ENCODE measurements around the gene G3BP2.
"Not testable (repeated sequence)": the region's sequence is repeated elsewhere in the genome, so short reads cannot be mapped to it uniquely, and the experiment has no call there.

G3BP2 gene

DNA sequence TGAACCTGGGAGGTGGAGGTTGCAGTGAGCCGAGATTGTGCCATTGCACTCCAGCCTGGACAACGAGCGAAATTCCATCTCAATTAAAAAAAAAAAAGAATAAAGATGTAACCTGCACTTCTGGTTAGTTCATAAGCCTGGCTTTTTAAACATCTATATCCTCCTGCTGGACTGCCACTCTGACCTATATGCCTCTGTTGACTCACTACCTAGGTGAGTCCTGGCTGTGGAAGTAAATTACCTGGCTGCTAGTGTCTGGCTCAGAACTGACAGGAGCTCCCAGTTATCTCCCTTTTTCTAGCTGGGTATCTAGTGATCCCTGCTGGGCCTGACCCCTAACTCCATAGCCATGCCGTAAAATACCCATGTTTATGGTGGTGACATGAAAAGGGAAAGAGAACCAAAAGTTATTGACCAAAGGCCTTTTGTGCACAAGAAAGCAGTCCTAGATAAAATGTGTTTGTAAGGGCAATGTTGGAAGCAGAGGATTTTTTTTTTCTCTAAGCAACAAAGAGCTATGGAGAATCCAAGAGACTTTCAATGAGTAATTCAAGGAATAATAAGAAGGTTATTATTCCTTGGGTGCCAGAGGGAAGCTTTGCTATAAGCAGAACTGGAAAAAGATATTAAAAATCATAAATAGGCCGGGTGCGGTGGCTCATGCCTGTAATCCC is 10.4 kb upstream of the G3BP2 start:
- DNase-seq: no peak

DNA sequence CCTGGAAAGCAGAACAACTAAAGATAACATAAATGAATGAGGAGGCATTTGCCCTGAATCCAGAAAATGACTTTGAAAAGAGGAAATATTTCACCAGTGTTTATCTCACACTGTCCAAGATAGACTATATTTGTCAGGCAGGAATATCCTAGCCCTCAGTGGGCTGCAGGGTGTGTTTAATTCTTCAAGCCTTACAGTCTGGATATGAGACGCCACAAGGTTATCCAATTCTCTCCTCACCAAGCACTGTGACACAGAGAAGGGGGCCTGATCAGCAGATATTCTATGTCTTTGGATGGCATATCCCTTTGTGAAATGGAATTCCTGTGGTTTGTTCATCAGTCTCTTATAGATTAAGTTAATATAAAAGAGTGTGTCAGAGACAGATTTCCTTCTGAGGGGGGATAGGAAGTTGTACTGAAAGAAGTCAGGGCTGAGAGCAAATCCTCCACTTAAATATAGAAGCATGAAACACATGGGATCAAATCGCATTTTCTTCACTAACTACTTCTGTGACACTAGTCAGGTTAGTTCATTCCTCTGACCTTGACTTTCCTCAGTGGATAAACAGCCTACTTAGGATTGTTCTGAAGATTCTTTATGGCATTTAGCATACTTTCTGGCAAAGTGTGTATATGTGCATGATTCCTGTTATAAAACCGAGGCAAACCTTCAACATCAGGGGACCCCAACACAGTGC is 6.8 kb upstream of the G3BP2 start:
- DNase-seq: no peak

DNA sequence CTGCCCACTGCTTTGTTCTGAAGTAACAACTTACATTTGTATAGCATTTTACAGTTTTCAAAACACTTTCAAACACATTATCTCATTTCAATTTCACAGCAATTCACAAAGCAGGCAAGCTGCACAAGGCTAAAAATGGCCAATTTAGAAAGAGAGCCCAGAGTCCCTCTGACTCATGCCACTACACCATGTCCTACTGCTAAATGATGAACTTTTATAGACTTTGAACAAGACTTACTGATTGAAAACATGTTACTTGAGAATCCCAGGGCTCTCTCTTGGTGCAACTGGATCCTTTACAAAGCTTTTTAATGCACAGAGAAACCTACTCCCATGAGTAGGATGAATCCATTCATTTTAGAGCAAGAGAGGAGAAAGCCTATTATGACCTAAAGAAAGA is 5.8 kb upstream of the G3BP2 start:
- DNase-seq: no peak

DNA sequence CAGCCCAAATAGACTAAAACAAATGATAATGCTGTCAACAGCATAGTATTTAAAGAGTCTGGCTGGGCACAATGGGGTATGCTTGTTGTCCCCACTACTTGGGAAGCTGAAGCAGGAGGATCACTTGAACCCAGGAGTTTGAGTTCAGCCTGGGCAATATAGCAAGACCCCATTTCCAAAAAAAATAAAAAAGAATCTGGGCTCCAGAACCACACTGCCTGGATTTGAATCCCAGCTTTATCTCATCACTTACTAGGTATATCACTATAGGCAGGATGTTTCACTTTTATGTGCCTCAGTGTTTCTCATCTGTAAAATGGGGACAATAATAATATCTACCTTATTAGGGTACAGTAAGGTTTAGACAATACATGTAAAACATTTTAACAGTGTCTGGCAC is 5.3 kb upstream of the G3BP2 start:
- DNase-seq: no peak

DNA sequence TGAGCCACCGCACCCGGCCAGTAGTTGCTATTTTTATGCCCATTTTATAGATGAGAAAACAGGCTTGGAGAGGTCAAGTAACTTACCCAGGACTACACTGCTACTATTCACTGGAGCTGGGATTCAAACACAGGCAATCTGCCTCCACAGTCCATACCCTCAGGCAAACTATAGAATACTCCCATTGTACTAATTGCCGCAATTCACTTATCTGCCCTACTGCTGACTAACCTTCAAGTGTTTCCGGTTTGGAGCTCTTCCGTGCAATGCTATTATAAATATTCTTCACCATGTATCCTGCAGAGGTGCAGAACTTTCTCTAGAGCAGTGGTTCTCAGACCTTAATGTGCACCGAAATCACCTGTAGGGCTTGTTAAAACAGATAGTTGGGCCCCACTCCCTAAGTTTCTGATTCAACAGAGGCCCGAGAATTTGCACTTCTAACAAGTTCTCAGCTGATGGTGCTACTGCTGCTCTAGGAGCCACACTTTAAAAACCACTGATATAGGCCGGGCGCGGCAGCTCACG is 1.9 kb upstream of the G3BP2 start:
- DNase-seq: no peak

DNA sequence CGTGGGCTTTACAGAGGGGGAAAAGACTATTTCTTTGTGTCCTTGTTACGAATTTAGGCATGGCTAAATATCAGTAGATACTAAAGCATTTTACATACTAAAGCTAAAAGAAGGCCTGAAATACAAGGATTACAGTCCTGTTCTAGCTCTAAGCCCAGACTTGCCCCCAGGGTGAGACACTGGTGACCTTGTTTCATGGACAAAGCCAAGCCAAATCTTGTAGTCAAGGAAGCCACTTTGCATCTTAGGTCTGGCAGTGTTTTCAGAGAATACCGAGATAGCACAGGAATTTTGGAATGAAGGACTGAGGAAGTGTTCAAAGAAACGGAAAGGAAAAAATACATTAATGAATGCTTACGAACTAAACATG is 733 bp upstream of the G3BP2 start:
- DNase-seq: no peak

DNA sequence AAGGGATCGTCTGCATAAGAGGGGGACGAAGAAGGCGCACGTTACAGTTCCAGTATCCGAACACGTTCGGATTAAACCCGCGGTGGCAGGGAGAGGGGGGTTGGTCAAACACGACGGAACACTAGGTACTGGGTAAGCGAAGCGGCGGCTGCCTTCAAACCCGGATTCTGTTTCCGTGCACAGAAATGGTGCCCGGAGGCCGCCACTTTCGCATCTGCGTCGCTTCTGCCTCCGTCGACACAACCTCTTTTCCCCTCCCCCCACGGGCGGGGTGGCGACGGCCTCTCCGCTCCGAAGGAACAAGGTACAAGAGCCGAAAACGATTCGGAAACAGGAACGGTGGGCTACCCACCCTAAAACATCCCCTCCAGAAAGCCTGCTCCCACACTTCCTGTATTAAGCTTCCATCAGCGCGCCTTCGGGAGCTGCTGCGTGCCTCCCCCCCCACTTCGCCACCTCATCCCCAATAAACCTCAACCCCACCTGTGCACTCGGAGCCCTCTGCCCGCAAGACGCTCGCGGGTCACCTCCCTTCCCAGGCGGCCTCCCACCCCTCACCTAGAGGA is 667 bp downstream of the G3BP2 start:
- no peak for DNase-seq

DNA sequence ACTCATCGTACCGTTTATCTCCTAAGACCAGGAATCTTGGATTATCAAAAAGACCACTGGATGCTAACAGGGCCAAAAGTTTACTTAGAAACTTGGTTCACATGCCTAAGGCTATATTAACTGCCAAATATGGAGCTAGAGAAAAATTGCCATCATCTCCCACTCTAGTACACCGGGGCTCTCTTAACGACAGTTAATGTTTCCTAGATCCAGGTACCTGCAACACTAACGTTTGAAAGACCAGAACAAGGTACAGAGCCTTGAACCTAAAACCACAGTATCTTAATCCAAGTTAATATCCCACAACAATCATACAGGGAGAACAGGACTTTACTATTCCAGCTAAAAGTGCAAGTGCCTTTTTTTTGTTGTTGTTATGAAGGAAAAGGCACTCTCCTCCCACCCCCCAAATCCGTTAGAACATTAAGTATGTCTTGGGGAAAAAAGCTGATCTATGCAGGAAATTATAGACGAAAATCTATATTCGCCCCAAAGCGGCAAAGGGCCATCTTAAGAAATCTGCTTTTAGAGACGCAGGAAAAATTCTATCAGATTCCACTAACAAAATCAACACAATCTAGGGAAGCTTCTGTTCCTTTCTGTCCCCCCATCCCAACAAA is 1.3 kb downstream of the G3BP2 start:
- DNase-seq: no peak

DNA sequence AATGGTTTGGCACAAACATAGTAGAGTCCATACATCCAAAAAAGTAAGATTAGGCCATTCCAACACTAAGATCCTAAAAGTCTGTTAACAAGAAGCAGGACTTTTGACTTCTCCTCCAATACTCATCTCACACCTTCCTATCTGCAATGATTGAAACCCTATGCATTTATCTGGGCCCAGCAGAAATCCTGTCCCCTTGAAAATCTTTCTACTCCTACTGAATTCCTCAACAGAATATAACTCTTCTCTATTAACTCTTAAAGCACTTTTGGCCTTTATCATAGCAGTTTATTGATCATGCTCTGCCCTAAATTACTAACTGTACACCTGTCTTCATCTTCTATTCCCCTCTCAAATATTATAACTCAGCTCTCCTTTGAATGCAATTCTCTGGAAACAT is 4.6 kb downstream of the G3BP2 start:
- no peak for DNase-seq

DNA sequence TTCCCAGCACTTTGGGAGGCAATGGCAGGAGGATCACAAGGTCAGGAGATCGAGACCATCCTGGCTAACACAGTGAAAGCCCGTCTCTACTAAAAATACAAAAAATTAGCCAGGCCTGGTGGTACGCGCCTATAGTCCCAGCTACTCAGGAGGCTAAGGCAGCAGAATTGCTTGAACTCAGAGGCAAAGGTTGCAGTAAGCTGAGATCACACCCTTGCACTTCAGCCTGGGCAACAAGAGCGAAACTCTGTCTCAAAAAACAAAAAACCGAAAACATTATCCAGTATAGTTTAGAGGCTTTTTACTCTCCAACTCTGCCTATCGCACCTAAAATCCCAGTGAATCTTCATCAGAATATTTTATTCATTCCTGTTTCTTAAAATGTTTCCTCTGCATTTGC is 5.6 kb downstream of the G3BP2 start:
- not testable (repeated sequence) for DNase-seq

DNA sequence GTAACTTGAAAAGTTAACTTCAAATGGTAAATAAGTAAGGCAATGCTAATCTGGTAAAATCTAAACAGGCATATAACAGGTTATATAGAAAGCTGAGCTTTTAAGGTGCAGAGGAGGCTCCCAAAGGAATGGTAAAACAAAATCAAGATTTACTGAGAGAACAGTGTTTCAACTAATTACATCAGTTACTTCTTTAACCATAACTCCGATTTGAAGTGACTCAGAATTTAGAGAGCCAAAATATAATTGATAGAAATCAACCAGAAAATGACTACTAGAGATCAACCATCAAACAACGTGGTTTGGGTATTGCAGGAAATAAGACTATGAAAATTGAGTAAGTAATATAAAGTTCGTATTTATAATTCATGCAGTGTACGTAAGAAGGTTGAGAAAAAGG is 6.9 kb downstream of the G3BP2 start:
- DNase-seq: no peak

DNA sequence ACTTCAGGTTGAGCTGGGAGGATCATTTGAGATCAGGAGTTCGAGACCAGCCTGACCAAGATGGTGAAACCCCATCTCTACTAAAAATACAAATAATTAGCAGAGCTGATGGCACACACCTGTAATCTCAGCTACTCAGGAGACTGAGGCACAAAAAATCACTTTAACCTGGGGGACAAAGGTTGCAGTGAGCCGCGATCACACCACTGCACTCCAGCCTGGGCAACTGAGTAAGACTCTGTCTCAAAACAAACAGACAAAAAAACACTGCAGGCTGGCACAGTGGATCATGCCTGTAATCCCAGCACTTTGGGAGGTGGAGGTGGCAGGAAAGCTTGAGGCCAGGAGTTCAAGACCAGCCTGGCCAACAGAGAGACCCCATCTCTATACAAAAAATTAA is 8.6 kb downstream of the G3BP2 start:
- DNase-seq: not testable (repeated sequence)

DNA sequence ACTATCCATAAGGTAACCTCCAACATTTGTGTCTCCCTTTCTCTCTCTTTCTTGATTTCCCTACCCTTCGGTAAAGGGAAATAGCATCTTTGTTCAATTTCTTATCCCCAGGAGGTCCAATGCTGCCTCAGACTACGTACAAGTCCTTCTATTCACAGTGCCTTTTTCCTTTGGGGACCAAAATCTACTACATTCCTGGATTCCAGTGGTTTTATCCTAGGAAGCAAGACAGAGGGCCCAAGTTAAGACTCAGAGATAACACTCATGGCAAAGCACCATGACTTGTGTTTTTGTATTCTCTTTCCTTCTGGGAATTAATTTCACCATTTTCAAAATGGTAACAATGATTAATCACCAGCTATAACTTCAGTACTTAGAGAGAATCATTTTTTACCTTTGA is 10.6 kb downstream of the G3BP2 start:
- DNase-seq: no peak

DNA sequence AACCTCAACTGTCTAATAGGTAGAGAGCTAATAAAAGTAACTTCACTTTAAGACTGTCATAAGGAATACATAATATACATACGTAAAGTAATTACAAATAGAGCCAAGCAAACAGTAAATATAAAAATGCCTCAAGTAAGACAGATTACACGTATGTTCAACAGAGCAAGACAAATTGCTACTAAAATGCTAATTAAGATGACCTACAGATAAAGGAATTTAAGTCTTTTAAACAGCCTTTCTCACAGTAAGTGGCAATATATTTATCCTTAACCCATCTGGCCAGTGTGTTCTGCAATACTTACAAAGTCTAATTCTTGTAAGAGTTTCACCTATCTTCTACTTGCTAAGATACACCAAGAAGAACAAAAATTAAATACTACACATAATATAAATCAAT is 12.7 kb downstream of the G3BP2 start:
- DNase-seq: no peak

DNA sequence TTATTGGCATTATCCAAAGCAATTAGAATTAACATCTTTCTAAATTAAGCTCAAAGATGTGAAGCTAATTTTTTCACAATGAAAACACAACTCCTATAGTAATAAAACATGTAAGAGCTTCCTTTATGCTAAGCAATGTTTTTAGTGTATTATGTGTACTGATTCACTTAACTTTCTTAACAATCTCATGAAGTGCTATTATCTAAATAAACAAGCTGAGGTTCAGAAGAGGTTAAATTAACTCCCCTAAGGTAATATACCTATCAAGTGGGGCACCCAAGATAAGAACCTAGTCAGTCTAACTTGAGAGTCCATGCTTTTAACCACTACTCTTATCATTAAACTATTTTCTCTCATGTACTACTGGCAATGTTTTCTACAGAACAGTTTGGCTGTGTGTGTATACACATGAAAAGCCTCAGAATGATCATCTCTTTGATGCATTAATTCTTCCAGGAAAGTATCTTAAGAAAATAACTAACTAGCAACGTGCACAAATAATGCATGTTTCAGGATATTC is 13.6 kb downstream of the G3BP2 start:
- no peak for DNase-seq

DNA sequence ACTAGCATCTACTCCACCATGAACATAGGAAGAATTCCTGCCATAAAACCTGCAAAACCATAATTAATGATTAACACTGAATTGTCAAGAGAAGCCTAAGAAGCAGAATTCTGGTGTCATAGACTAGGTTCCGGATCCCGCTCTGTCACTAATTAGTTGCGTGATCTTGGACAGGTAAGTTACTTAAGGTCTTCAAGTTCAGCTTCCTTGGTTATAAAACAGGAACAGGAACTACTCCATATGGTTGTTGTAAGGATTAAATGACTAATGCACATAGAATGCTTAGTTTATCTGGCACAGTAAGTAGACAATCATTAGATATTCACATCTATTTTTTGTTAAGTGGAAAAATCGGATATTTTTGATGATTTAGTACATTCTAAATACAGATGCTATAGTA is 14.3 kb downstream of the G3BP2 start:
- no peak for DNase-seq

DNA sequence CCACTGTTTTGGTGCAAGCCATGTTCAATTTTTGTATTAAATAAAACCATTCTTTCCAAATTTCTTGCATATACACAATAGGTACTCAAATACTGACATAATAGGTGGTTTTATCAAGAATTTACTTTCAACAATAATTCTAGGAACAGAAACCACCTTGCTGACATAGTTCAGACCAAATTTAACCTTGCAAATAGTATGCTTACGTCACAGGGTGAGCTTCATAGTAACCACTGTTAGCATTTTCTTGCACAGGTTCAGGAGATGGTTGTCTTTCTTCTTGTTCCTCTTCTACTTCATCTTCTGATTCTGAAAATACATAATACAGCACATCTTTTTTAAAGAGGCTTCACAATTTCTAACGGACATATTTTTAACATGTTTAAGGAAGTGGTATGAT is 17.6 kb downstream of the G3BP2 start:
- no peak for DNase-seq

DNA sequence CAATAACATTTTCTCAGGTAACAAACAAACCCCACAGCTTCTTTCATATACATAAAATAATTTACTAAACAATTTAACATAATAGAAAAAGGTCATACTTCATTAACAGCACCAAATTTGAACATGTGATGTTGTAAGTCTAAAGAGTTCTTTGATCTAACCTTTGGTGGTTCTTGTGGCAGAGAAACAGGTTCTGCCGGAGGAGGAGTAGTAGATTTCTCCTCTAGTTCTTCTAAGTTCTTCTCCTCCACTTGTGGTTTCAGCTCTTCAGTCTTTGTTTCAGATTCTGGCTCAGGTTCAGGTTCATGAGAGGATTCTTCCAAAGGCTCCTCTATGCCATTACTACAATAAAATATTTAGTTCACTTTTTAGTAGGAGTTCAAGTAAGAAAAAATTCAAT is 18.3 kb downstream of the G3BP2 start:
- no peak for DNase-seq

DNA sequence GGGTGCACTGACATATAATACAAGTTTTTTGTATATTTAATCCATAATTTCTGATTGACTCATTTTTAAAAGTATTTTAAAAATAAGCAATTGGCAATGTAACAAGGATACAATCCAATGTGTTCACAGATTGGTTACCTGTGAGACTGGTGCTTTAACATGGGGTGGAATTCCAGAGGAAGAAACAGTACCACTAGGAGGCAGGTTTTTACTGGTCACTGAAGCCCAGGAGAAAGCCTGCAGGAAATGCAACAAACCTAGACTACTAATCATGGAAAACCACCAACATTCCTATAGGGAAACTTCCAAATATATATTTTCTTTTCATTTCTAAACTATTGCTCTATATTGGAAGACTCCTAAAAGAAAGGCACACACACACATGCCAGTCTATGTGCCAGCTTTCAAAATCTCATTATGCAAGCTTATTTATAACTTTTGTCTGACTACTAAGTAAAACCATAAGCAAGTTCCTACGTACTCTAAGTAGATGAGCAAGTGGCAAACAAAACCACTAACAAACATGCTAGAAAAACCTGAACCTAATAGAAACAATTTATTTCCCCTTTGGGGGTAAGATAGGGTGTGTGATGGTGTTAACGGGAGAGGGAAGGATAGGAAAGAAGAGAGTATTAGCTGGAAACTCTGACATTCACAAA is 19.2 kb downstream of the G3BP2 start:
- no peak for DNase-seq

DNA sequence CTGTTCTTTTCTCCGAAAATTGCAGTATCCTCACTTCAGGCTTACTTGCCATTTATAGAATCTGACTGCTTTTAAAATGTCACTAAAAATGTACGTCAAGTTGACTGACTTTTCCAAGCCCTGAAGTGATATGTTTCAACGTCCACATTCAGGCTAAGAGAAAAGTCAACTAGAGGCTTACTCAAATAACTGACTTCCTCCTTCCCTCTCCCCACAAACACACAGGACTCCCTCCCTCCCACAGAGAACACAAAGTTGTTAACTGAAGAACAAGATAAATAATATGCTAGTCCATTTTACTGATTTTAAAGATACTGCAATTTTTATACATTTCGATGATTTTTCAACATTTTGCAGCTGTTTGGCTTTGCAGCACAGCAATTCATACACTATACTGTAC is 29.1 kb downstream of the G3BP2 start:
- DNase-seq: no peak

DNA sequence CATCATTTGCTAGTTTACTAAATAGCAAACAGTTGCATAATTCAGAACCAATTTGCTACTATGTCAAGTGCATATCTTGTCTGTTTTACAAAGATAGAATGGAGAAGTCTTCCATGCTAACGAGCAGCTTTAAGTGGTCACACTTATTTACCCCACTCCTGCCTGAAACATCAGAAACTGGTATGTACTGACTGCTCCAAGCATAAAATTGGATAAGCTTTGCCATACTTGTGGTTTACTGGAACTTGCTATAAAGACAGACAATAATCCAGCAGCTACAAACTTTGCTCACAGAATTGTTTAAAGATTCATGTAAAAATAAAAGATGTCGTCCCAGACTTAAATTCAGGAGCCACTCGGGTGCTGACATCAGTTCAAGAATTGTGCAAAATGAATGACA is 29.6 kb downstream of the G3BP2 start:
- DNase-seq: no peak

DNA sequence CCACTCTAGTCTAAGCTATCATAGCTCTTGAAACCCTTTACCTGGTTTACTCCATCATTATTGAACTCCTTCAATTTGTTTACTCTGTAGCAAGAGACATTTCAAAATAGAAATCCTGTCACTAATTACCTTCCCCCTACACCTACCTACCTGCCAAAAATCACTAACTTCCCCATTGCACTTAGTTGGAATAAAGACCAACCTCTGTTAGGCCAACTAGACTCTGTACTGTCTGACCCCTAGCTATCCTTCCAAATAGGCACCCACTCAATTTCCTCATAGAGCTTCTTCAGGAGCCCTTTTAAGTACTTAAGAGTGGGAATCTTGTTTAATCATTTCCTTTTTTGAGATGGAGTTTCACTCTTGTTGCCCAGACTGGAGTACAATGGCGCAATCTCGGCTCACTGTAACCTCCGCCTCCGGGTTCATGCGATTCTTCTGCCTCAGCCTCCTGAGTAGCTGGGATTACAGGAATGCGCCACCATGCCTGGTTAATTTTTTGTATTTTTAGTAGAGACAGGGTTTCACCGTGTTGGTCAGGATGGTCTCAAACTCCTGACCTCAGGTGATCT is 34.0 kb downstream of the G3BP2 start:
- no peak for DNase-seq

DNA sequence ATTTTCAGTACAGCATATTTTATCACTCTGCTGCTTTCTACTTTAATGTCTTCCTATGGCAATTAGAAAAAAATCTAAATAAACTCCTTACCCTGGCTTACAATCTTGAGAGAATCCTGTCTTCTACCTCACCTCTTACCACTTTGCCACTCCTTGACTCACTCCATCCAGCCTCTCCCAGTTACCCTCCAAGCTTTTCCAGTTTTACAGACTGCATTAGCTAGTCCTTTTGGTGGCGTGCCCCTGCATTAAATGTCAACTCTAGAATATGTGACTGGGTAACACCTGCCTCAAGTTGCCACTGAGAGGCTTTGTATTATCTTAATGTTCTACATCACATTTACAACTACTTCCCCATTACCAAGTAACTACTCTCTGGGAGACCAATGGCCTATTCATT is 35.4 kb downstream of the G3BP2 start:
- no peak for DNase-seq
